Bronchial epithelial cell (primary cell): ENCODE measurements around the gene PTPRN2. TPM values are rescaled to one million over a fixed set of nuclear protein-coding genes. Genes with fewer than 3 reads are reported as not detected.

ENCODE experiments used
- DNase-seq: peaks from one replicate; pipeline ENCODE4 v3.0.0-alpha.2; 2010; ENCODE audit warnings: low read depth
- FAIRE-seq: peaks from 2 replicates; lab custom pipeline; 2011; peaks lifted over from hg19 to GRCh38; lab: Jason Lieb, UNC
- H3K27me3 ChIP-seq: 2 replicates; pipeline ENCODE4 v1.5.1; 2011; ENCODE audit warnings: low read length; ENCODE audit not compliant: control insufficient read depth, insufficient read depth
- H3K36me3 ChIP-seq: 2 replicates; pipeline ENCODE4 v1.5.1; 2011; ENCODE audit warnings: low read length; ENCODE audit not compliant: control insufficient read depth, insufficient read depth
- H3K4me3 ChIP-seq: 2 replicates; pipeline ENCODE4 v1.5.1; 2011; ENCODE audit warnings: mild to moderate bottlenecking, low read depth, low read length, control low read depth
- CTCF ChIP-seq: IDR thresholded peaks from 2 replicates; pipeline ENCODE4 v1.5.1; 2011; ENCODE audit warnings: mild to moderate bottlenecking, moderate library complexity, low read length, control low read depth, inconsistent platforms; ENCODE audit not compliant: insufficient read depth, severe bottlenecking
- total RNA-seq: library from RNA; depleted of rRNA; stranded (reverse); fragments of >200 nt; gene quantifications from 2 replicates; pipeline ENCODE4 v1.2.1, GENCODE V29; 2014

The PTPRN2 gene
- total RNA-seq, 1 donor from 2014 or later, result 1.1 TPM

GRCh38 chr7:157542068-157543021 is 1045.3 kb downstream of the PTPRN2 start:
- Histone ChIP-seq H3K27me3 (no peaks in the 10 kb centered on the region), H3K4me3 (no peak overlapping the region), H3K36me3 (no peaks in the 10 kb centered on the region)
- FAIRE-seq (no peak), DNase-seq (no peak)
- no peak for TF ChIP-seq CTCF

GRCh38 chr7:157541295-157542067 is 1046.1 kb downstream of the PTPRN2 start:
- DNase-seq (no peak), FAIRE-seq (no peak)
- Histone ChIP-seq H3K27me3 (no peaks in the 10 kb centered on the region), H3K36me3 (no peaks in the 10 kb centered on the region), H3K4me3 (no peak overlapping the region)
- TF ChIP-seq CTCF, result no peak

GRCh38 chr7:157540606-157541294 is 1046.9 kb downstream of the PTPRN2 start:
- Histone ChIP-seq H3K27me3 (no peaks in the 10 kb centered on the region), H3K4me3 (no peak overlapping the region), H3K36me3 (no peaks in the 10 kb centered on the region)
- no peak for TF ChIP-seq CTCF
- FAIRE-seq (no peak), DNase-seq (no peak)

GRCh38 chr7:157540020-157540419 is 1047.6 kb downstream of the PTPRN2 start:
- DNase-seq (no peak), FAIRE-seq (no peak)
- no peak overlapping the region for H3K4me3 ChIP-seq
- no peaks in the 10 kb centered on the region for H3K27me3 ChIP-seq
- TF ChIP-seq CTCF, result no peak
- H3K36me3 ChIP-seq, result no peaks in the 10 kb centered on the region

- DNase-seq, result no peak
- Histone ChIP-seq H3K27me3 (no peaks in the 10 kb centered on the region), H3K36me3 (no peaks in the 10 kb centered on the region), H3K4me3 (no peak overlapping the region)
- no peak for TF ChIP-seq CTCF
- FAIRE-seq, result no peak
These were observed 1048.1 kb downstream of the PTPRN2 start for GRCh38 chr7:157539521-157539920.
